ENCODE data around the gene EXOC4.

EXOC4 gene

DNA sequence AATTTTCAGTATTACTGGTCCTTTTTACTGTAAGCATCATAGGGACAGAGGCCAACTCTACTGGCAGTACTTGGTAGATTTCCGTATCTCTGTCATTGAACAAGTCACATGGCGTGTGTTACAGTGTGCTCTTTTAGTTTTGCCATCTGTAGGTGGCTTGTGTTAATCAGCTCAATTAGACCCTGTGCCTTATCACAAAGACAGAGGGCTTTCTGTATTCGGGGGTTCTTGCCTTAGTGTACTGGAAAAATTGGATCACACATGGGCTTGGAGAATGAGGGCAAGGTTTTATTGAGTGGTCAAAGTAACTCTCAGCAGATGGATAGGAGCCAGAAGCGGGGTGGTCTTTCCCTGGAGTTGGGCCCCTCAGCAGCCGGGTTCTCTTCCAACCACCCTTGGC is 853.0 kb downstream of the EXOC4 start:
- TF ChIP-seq, protein P1, sequence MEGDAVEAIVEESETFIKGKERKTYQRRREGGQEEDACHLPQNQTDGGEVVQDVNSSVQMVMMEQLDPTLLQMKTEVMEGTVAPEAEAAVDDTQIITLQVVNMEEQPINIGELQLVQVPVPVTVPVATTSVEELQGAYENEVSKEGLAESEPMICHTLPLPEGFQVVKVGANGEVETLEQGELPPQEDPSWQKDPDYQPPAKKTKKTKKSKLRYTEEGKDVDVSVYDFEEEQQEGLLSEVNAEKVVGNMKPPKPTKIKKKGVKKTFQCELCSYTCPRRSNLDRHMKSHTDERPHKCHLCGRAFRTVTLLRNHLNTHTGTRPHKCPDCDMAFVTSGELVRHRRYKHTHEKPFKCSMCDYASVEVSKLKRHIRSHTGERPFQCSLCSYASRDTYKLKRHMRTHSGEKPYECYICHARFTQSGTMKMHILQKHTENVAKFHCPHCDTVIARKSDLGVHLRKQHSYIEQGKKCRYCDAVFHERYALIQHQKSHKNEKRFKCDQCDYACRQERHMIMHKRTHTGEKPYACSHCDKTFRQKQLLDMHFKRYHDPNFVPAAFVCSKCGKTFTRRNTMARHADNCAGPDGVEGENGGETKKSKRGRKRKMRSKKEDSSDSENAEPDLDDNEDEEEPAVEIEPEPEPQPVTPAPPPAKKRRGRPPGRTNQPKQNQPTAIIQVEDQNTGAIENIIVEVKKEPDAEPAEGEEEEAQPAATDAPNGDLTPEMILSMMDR (IDR thresholded peaks at IDR 0.05; ENCODE audit: low read length, missing control alignments): no peak
- no peak overlapping the region for H3K4me3 ChIP-seq (replicated peaks; ENCODE audit: low read depth, low read length)
- DNase-seq (ENCODE audit: low read depth): no peak

DNA sequence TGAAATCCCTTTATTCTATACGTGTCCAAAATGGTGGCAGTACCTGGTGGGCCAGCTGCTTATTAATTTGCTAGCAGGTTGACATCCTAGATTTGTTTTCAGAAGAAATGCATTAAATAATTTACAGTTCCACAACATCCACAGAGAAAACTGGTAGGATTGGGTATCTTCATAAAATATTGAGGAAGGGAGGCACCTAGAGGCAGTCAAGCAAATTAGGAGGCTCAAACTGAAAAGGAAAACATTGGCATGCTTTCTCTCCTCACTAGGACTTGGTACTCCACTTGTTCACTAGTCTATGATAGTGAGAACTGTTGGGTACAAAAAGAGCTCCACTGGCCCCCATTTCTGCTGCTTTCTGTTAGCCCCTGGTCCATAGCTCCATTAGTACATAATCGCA is 855.9 kb downstream of the EXOC4 start:
- DNase-seq (ENCODE audit: low read depth): no peak
- no peak overlapping the region for H3K4me3 ChIP-seq (replicated peaks; ENCODE audit: low read depth, low read length)
- TF ChIP-seq, protein P1 (IDR thresholded peaks at IDR 0.05; ENCODE audit: low read length, missing control alignments): no peak

DNA sequence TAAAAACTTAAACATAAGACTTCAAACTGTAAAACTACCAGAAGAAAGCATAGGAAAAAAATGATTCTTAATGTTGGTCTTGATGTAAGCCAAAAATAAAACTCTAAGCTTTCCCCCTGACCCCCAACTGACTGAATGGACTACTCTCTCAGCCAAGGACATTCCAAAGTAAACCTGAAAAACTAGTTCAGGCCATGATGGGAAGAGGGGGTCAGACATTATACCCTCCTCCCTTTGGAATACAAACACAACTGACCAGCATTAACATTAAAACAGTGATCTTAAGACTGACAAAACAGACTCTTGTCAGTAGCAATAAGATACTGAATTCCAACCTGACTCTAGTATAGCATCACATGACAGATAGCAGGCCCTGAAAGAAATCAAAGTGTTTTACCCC is 860.8 kb downstream of the EXOC4 start:
- no peak for DNase-seq (ENCODE audit: low read depth)
- H3K4me3 ChIP-seq (replicated peaks; ENCODE audit: low read depth, low read length): no peak overlapping the region
- TF ChIP-seq, protein P1 (IDR thresholded peaks at IDR 0.05; ENCODE audit: low read length, missing control alignments): no peak

DNA sequence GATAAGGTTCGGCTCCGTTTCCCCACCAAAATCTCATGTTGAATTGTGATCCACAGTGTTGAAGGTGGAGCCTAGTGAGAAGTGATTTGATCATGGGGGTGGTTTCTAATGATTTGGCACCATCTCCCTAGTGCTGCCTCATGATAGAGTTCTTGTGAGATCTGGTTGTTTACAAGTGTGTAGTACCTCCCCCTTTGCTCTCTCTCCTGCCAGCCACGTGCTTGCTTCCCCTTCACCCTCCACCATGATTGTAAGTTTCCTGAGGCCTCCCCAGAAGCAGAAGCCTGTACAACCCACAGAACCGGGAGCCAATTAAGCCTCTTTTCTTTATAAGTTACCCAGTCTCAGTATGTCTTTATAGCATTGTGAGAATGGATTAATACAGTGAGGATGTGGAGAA is 862.1 kb downstream of the EXOC4 start:
- no peak overlapping the region for H3K4me3 ChIP-seq (replicated peaks; ENCODE audit: low read depth, low read length)
- DNase-seq (ENCODE audit: low read depth): no peak
- TF ChIP-seq, protein P1 (IDR thresholded peaks at IDR 0.05; ENCODE audit: low read length, missing control alignments): no peak
